ENCODE measurements around the gene LRRK1.

LRRK1 gene

GRCh38 chr15:100891307-100892012, 27.7 kb upstream of the LRRK1 start:
- no peak for FAIRE-seq
- no peak for DNase-seq (ENCODE audit: extremely low spot score, insufficient read length, low read depth)

- DNase-seq (ENCODE audit: extremely low spot score, insufficient read length, low read depth), result no peak
- no peak for FAIRE-seq
Observed at GRCh38 chr15:100892013-100892355, 27.2 kb upstream of the LRRK1 start.

- DNase-seq (ENCODE audit: extremely low spot score, insufficient read length, low read depth), result no peak
- no peak for FAIRE-seq
Observed at GRCh38 chr15:100893261-100893963, 25.7 kb upstream of the LRRK1 start.

- DNase-seq (ENCODE audit: extremely low spot score, insufficient read length, low read depth) (no peak), FAIRE-seq (no peak)
Observed at GRCh38 chr15:100893964-100894295, 25.2 kb upstream of the LRRK1 start.

GRCh38 chr15:100895721-100896120, 23.4 kb upstream of the LRRK1 start:
- FAIRE-seq, result no peak
- no peak for DNase-seq (ENCODE audit: extremely low spot score, insufficient read length, low read depth)

GRCh38 chr15:100897221-100898151, 21.7 kb upstream of the LRRK1 start:
- no peak for DNase-seq (ENCODE audit: extremely low spot score, insufficient read length, low read depth)
- FAIRE-seq, result no peak

- no peak for DNase-seq (ENCODE audit: extremely low spot score, insufficient read length, low read depth)
- no peak for FAIRE-seq
Observed at GRCh38 chr15:100898152-100898490, 21.0 kb upstream of the LRRK1 start.

GRCh38 chr15:100898661-100899462, 20.3 kb upstream of the LRRK1 start:
- DNase-seq (ENCODE audit: extremely low spot score, insufficient read length, low read depth) (no peak), FAIRE-seq (no peak)

- DNase-seq (ENCODE audit: extremely low spot score, insufficient read length, low read depth) (no peak), FAIRE-seq (no peak)
Observed at GRCh38 chr15:100899601-100900000, 19.6 kb upstream of the LRRK1 start.

GRCh38 chr15:100900136-100900794, 18.9 kb upstream of the LRRK1 start:
- FAIRE-seq, result no peak
- no peak for DNase-seq (ENCODE audit: extremely low spot score, insufficient read length, low read depth)

GRCh38 chr15:100900795-100901169, 18.4 kb upstream of the LRRK1 start:
- no peak for FAIRE-seq

GRCh38 chr15:100901296-100901695, 17.9 kb upstream of the LRRK1 start:
- no peak for FAIRE-seq
- DNase-seq (ENCODE audit: extremely low spot score, insufficient read length, low read depth), result no peak

More at GRCh38 chr15:100900795-100901169, 18.4 kb upstream of the LRRK1 start:
- DNase-seq (ENCODE audit: extremely low spot score, insufficient read length, low read depth), result no peak

GRCh38 chr15:100901702-100902435, 17.3 kb upstream of the LRRK1 start:
- DNase-seq (ENCODE audit: extremely low spot score, insufficient read length, low read depth) (no peak), FAIRE-seq (no peak)

- FAIRE-seq (no peak), DNase-seq (ENCODE audit: extremely low spot score, insufficient read length, low read depth) (no peak)
Observed at GRCh38 chr15:100902436-100903167, 16.6 kb upstream of the LRRK1 start.

GRCh38 chr15:100903168-100903554, 16.0 kb upstream of the LRRK1 start:
- DNase-seq (ENCODE audit: extremely low spot score, insufficient read length, low read depth), result no peak
- FAIRE-seq, result no peak

- DNase-seq (ENCODE audit: extremely low spot score, insufficient read length, low read depth) (no peak), FAIRE-seq (no peak)
Observed at GRCh38 chr15:100905850-100906249, 13.3 kb upstream of the LRRK1 start.

GRCh38 chr15:100908466-100908865, 10.7 kb upstream of the LRRK1 start:
- no peak for FAIRE-seq
- no peak for DNase-seq (ENCODE audit: extremely low spot score, insufficient read length, low read depth)

GRCh38 chr15:100909565-100909964, 9.6 kb upstream of the LRRK1 start:
- FAIRE-seq (no peak), DNase-seq (ENCODE audit: extremely low spot score, insufficient read length, low read depth) (no peak)

Data from GM18507 (cell line).